ENCODE measurements around the gene MLIP. TPM values are rescaled to one million over a fixed set of nuclear protein-coding genes. Genes with fewer than 3 reads are reported as not detected.

The MLIP gene
- total RNA-seq, 1 experiment from 2014 or later: 0.59 TPM

DNA sequence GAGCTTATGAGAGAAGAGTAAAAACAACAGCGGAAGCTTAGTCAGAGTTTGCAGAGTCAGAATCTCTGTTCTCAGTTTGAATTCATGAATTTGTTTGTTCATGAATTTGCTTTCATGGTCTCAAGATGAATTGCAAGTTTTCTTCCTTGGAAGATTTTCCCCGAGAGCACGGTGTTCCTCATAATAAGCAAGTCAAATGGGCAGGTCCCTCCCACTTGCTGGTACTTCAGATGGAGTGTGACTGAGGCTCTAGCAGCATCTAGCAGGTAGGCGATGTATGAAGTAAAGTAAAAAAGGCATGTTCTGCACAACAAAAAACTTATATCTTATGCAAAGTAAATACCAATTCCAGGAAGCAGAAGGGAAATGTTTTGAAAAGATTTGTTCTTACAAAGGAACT is 15.5 kb upstream of the MLIP start:
- Histone ChIP-seq H3K36me3 (ENCODE audit: control insufficient read depth in 1 of 2, insufficient read depth in 2 of 2, low read length in 2 of 2) (no peaks in the 10 kb centered on the region), H3K4me1 (ENCODE audit: control insufficient read depth in 1 of 2, insufficient read depth in 2 of 2, low read length in 2 of 2) (no peaks in the 10 kb centered on the region), H3K9me3 (ENCODE audit: control insufficient read depth in 1 of 2, insufficient read depth in 1 of 2, low read depth in 1 of 2, low read length in 2 of 2) (no peaks in the 10 kb centered on the region), H3K4me3 (replicated peaks in 1 of 2; ENCODE audit: low read depth in 1 of 2, low read length in 2 of 2) (no peak overlapping the region), H3K4me2 (ENCODE audit: low read length) (no peak overlapping the region), H3K9ac (ENCODE audit: low read length) (no peak overlapping the region), H3K9me2 (ENCODE audit: insufficient read depth) (no peaks in the 10 kb centered on the region), H3K27ac (ENCODE audit: low read depth, low read length) (no peak overlapping the region), H3K27me3 (ENCODE audit: insufficient read depth, low read length) (no peaks in the 10 kb centered on the region), H4K20me1 (ENCODE audit: insufficient read depth) (no peaks in the 10 kb centered on the region), H2AFZ (ENCODE audit: low read depth, low read length, poor library complexity, severe bottlenecking) (no peak overlapping the region), H3K79me2 (ENCODE audit: insufficient read depth, low read length) (no peaks in the 10 kb centered on the region)
- ChIA-PET CTCF (no interaction called here), RAD21 (ENCODE audit: low non-redundant PET in 1 of 2, low total read pairs in 2 of 2, uncharacterized antibody in 2 of 2, unreplicated experiment in 2 of 2) (no interaction called here), POLR2A (no interaction called here)
- ATAC-seq (no peak), DNase-seq (ENCODE audit: low read depth, low spot score) (no peak)
- intact Hi-C loops (cut with micrococcal nuclease): no loop called here
- BruUV-seq (replicated peaks): no TSS peak
- TF ChIP-seq CTCF (IDR thresholded peaks at IDR 0.05 in 2 of 3, conservative IDR thresholded peaks at IDR 0.05 in 1 of 3; ENCODE audit: borderline replicate concordance in 1 of 3, insufficient read depth in 1 of 3, low read depth in 2 of 3, low read length in 2 of 3) (no peak), POLR2A (IDR thresholded peaks at IDR 0.05; ENCODE audit: borderline replicate concordance, extremely low read depth, insufficient read depth, insufficient read length) (no peak), JUND (IDR thresholded peaks at IDR 0.05) (no peak), EZH2phosphoT487 (IDR thresholded peaks at IDR 0.05; ENCODE audit: borderline replicate concordance) (no peak), RAD21 (IDR thresholded peaks at IDR 0.05; ENCODE audit: low read depth) (no peak), EZH2 (IDR thresholded peaks at IDR 0.05) (no peak)

DNA sequence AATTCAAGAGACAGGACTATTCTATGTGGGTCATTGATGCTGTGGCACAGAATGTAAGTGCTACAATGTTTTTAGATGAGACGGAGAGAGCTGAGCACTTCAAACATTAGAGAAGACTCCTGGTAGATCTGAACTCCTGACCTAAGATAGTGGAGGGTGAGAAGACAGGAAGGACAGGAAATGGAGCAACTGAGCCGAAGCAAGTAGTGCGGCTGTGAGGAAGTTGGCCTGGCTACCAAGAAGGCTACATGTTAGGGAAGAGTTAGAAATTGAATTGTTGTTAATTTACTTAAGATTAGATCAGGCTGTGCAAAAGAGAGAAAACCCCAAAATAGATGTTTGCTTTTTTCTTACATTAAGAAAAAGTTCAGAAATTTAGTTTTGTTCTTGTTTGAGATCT is 14.4 kb upstream of the MLIP start:
- no peak overlapping the region for H3K4me2 ChIP-seq (ENCODE audit: low read length)
- RAD21 ChIA-PET (ENCODE audit: low non-redundant PET in 1 of 2, low total read pairs in 2 of 2, uncharacterized antibody in 2 of 2, unreplicated experiment in 2 of 2): no interaction called here
- H3K27me3 ChIP-seq (ENCODE audit: insufficient read depth, low read length): no peaks in the 10 kb centered on the region
- H3K9ac ChIP-seq (ENCODE audit: low read length): no peak overlapping the region
- ATAC-seq (no peak), DNase-seq (ENCODE audit: low read depth, low spot score) (no peak)
- no peaks in the 10 kb centered on the region for H3K4me1 ChIP-seq (ENCODE audit: control insufficient read depth in 1 of 2, insufficient read depth in 2 of 2, low read length in 2 of 2)
- no peaks in the 10 kb centered on the region for H3K9me2 ChIP-seq (ENCODE audit: insufficient read depth)
- BruUV-seq (replicated peaks): no TSS peak
- H4K20me1 ChIP-seq (ENCODE audit: insufficient read depth): no peaks in the 10 kb centered on the region
- H3K9me3 ChIP-seq (ENCODE audit: control insufficient read depth in 1 of 2, insufficient read depth in 1 of 2, low read depth in 1 of 2, low read length in 2 of 2): no peaks in the 10 kb centered on the region
- H2AFZ ChIP-seq (ENCODE audit: low read depth, low read length, poor library complexity, severe bottlenecking): no peak overlapping the region
- H3K36me3 ChIP-seq (ENCODE audit: control insufficient read depth in 1 of 2, insufficient read depth in 2 of 2, low read length in 2 of 2): no peaks in the 10 kb centered on the region
- POLR2A ChIA-PET: no interaction called here
- CTCF ChIA-PET: no interaction called here
- no peak overlapping the region for H3K27ac ChIP-seq (ENCODE audit: low read depth, low read length)
- intact Hi-C loops (cut with micrococcal nuclease): no loop called here
- no peaks in the 10 kb centered on the region for H3K79me2 ChIP-seq (ENCODE audit: insufficient read depth, low read length)
- no peak overlapping the region for H3K4me3 ChIP-seq (replicated peaks in 1 of 2; ENCODE audit: low read depth in 1 of 2, low read length in 2 of 2)
- no peak for TF ChIP-seq RAD21 (IDR thresholded peaks at IDR 0.05; ENCODE audit: low read depth)
- TF ChIP-seq ZFX (IDR thresholded peaks at IDR 0.05): no peak
- TF ChIP-seq, protein P1, sequence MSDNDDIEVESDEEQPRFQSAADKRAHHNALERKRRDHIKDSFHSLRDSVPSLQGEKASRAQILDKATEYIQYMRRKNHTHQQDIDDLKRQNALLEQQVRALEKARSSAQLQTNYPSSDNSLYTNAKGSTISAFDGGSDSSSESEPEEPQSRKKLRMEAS (IDR thresholded peaks at IDR 0.05): no peak
- TF ChIP-seq EZH2phosphoT487 (IDR thresholded peaks at IDR 0.05; ENCODE audit: borderline replicate concordance): no peak
- TF ChIP-seq EGR1 (IDR thresholded peaks at IDR 0.05; ENCODE audit: low read depth): no peak
- no peak for TF ChIP-seq ELF1 (IDR thresholded peaks at IDR 0.05; ENCODE audit: borderline replicate concordance, low read depth)
- no peak for TF ChIP-seq EZH2 (IDR thresholded peaks at IDR 0.05)
- TF ChIP-seq SIN3A (IDR thresholded peaks at IDR 0.05; ENCODE audit: low read depth): no peak
- no peak for TF ChIP-seq CTCF (IDR thresholded peaks at IDR 0.05 in 2 of 3, conservative IDR thresholded peaks at IDR 0.05 in 1 of 3; ENCODE audit: borderline replicate concordance in 1 of 3, insufficient read depth in 1 of 3, low read depth in 2 of 3, low read length in 2 of 3)
- no peak for TF ChIP-seq ZNF274 (IDR thresholded peaks at IDR 0.05; ENCODE audit: low read depth, low read length)
- TF ChIP-seq POLR2AphosphoS5 (IDR thresholded peaks at IDR 0.05; ENCODE audit: low read depth, low read length): no peak
- TF ChIP-seq FOSL1 (IDR thresholded peaks at IDR 0.05; ENCODE audit: low read depth): no peak

Data from HCT116 (cell line).